ENCODE data around the gene PDE1A. TPM values are rescaled to one million over a fixed set of nuclear protein-coding genes. Genes with fewer than 3 reads are reported as not detected.

PDE1A gene
- total and polyA plus RNA-seq, 2 of the 13 experiments (the other 11 are each of a cell fraction or from before 2014, with no cell fraction given): not detected

DNA sequence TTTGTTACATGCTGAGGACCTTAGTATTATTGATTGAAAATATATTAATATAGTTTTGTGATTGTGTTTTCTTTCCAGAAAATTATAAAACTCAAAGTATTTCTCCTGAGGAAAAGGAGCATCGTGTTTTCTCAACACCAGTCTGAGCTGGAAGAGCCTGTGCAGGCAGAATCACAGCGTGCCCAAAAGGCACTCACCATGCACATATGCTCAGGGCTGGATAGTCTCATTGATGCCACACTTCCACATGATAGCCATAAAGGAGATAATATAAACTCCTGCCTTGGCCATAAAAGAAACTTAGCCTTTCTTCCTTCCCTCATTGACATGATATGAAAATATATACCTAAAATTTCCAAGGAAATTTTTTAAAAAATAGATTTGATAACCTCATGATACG, 4.0 kb downstream of the PDE1A start (continued):
- no peak for TF ChIP-seq MAZ (IDR thresholded peaks at IDR 0.05; ENCODE audit: borderline replicate concordance, low read depth, low read length)
- TF ChIP-seq MAZ (CRISPR knock-in tag; IDR thresholded peaks at IDR 0.05; ENCODE audit: low read depth): no peak
- TF ChIP-seq, protein P1, sequence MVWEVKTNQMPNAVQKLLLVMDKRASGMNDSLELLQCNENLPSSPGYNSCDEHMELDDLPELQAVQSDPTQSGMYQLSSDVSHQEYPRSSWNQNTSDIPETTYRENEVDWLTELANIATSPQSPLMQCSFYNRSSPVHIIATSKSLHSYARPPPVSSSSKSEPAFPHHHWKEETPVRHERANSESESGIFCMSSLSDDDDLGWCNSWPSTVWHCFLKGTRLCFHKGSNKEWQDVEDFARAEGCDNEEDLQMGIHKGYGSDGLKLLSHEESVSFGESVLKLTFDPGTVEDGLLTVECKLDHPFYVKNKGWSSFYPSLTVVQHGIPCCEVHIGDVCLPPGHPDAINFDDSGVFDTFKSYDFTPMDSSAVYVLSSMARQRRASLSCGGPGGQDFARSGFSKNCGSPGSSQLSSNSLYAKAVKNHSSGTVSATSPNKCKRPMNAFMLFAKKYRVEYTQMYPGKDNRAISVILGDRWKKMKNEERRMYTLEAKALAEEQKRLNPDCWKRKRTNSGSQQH (CRISPR knock-in tag; IDR thresholded peaks at IDR 0.05; ENCODE audit: low read depth): no peak
- no peak for TF ChIP-seq ZNF33A (CRISPR knock-in tag; IDR thresholded peaks at IDR 0.05; ENCODE audit: borderline replicate concordance)
- TF ChIP-seq, protein P2, sequence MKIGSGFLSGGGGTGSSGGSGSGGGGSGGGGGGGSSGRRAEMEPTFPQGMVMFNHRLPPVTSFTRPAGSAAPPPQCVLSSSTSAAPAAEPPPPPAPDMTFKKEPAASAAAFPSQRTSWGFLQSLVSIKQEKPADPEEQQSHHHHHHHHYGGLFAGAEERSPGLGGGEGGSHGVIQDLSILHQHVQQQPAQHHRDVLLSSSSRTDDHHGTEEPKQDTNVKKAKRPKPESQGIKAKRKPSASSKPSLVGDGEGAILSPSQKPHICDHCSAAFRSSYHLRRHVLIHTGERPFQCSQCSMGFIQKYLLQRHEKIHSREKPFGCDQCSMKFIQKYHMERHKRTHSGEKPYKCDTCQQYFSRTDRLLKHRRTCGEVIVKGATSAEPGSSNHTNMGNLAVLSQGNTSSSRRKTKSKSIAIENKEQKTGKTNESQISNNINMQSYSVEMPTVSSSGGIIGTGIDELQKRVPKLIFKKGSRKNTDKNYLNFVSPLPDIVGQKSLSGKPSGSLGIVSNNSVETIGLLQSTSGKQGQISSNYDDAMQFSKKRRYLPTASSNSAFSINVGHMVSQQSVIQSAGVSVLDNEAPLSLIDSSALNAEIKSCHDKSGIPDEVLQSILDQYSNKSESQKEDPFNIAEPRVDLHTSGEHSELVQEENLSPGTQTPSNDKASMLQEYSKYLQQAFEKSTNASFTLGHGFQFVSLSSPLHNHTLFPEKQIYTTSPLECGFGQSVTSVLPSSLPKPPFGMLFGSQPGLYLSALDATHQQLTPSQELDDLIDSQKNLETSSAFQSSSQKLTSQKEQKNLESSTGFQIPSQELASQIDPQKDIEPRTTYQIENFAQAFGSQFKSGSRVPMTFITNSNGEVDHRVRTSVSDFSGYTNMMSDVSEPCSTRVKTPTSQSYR (CRISPR knock-in tag; IDR thresholded peaks at IDR 0.05; ENCODE audit: borderline replicate concordance): no peak
- no peak for TF ChIP-seq RBM39 (IDR thresholded peaks at IDR 0.05; ENCODE audit: low read depth, low read length, poor library complexity, severe bottlenecking)

DNA sequence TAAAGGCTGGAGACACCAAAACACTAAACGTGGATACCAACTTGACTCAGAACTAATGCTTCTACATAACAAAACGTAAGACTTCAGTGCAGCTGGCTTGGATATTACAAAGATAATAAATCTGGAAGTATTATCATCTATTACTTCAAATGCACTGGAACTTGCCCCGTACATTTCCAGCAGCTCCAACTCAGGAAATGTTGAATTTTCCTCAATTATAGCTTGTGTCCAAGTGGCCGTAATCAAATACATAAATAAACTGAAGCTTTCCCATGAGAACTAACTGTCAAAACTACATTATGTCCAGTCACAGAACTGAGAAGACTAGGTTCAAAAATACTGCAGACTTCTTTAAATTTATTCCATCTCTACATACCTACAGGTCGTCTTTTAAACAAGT, 6.2 kb downstream of the PDE1A start:
- no TSS peak for BruUV-seq (replicated peaks)
- H3K4me1 ChIP-seq (ENCODE audit: insufficient read depth, low read length): no peaks in the 10 kb centered on the region
- no peaks in the 10 kb centered on the region for H3K36me3 ChIP-seq (replicated peaks in 1 of 2; ENCODE audit: control insufficient read depth in 1 of 2, insufficient read depth in 2 of 2, low read length in 2 of 2)
- H3K79me2 ChIP-seq (ENCODE audit: insufficient read depth, low read length): no peaks in the 10 kb centered on the region
- TF ChIP-seq POGZ (CRISPR knock-in tag; IDR thresholded peaks at IDR 0.05) (no peak), CBX1 (IDR thresholded peaks at IDR 0.05; ENCODE audit: low read depth) (no peak)
- FAIRE-seq (no peak), ATAC-seq (no peak), DNase-seq (ENCODE audit: low spot score) (no peak)
- POLR2A ChIA-PET: no interaction called here
- no peak overlapping the region for H3K4me3 ChIP-seq (replicated peaks in 1 of 3; ENCODE audit: insufficient read depth in 1 of 3, low read depth in 2 of 3, low read length in 3 of 3)
- H3K27me3 ChIP-seq (ENCODE audit: control insufficient read depth in 1 of 2, insufficient read depth in 2 of 2, low read length in 2 of 2): no peaks in the 10 kb centered on the region
- CTCF ChIA-PET (ENCODE audit: low intra/inter-chr PET ratio, low total read pairs): no interaction called here
- no peaks in the 10 kb centered on the region for H3K9me3 ChIP-seq (ENCODE audit: low read length)
- H2AFZ ChIP-seq (ENCODE audit: low read length): no peak overlapping the region
- H3K4me2 ChIP-seq (ENCODE audit: low read depth, low read length): no peak overlapping the region
- 8% methylated on average over 5 of the region's 5 CpGs for WGBS (ENCODE audit: low lambda C conversion rate)
- intact Hi-C loops (cut with micrococcal nuclease; ENCODE audit: unreplicated experiment): no loop called here
- in situ Hi-C loops (cut with HindIII; ENCODE audit: extremely low pct_ligation_motif_present, low pct_unique_long_range_greater_than_20kb): no loop called here
- no peak overlapping the region for H3K27ac ChIP-seq (ENCODE audit: extremely low read length, insufficient read depth, low read length)
- H3K9ac ChIP-seq (ENCODE audit: insufficient read depth, low read depth, low read length): no peak overlapping the region
- H4K20me1 ChIP-seq (ENCODE audit: insufficient read depth, low read length): no peaks in the 10 kb centered on the region

Measured in HepG2 (cell line).